Measurements from ENCODE around the gene AKIRIN2.
A peak's percentile ranks its signal among the peaks of the same experiment; 100 is the strongest.

Gene AKIRIN2

GRCh38 chr6:87701676-87702588, at the start of gene AKIRIN2:
Gene AKIRIN2, minus strand, starts transcription at chr6:87702233. Its CDS starts 549 bp downstream, at chr6:87701684.
- DNase-seq = peak; percentile 45

GRCh38 chr6:87747646-87748045, 45.6 kb upstream of the AKIRIN2 start:
- DNase-seq = no peak

- no peak for DNase-seq
Observed at GRCh38 chr6:87745966-87746721, 44.1 kb upstream of the AKIRIN2 start.

GRCh38 chr6:87743454-87743853, 41.4 kb upstream of the AKIRIN2 start:
- no peak for DNase-seq

- DNase-seq = no peak
Observed at GRCh38 chr6:87742106-87742505, 40.1 kb upstream of the AKIRIN2 start.

- DNase-seq = no peak
Observed at GRCh38 chr6:87741001-87741650, 39.1 kb upstream of the AKIRIN2 start.

GRCh38 chr6:87738744-87739143, 36.7 kb upstream of the AKIRIN2 start:
- DNase-seq = no peak

- DNase-seq = no peak
Observed at GRCh38 chr6:87738000-87738399, 36.0 kb upstream of the AKIRIN2 start.

GRCh38 chr6:87736809-87737540, 34.9 kb upstream of the AKIRIN2 start:
- DNase-seq = no peak

- peak; percentile 47 for DNase-seq
Observed at GRCh38 chr6:87731818-87732661, 30.0 kb upstream of the AKIRIN2 start.

GRCh38 chr6:87731080-87731479, 29.0 kb upstream of the AKIRIN2 start:
- DNase-seq = no peak

GRCh38 chr6:87729965-87730719, 28.1 kb upstream of the AKIRIN2 start:
- no peak for DNase-seq

- DNase-seq = no peak
Observed at GRCh38 chr6:87728706-87729105, 26.7 kb upstream of the AKIRIN2 start.

GRCh38 chr6:87724983-87725811, 23.2 kb upstream of the AKIRIN2 start:
- no peak for DNase-seq

GRCh38 chr6:87723170-87724078, 21.4 kb upstream of the AKIRIN2 start:
- DNase-seq = no peak

GRCh38 chr6:87722540-87723169, 20.6 kb upstream of the AKIRIN2 start:
- no peak for DNase-seq

- DNase-seq = no peak
Observed at GRCh38 chr6:87721311-87721710, 19.3 kb upstream of the AKIRIN2 start.

GRCh38 chr6:87718662-87719433, 16.8 kb upstream of the AKIRIN2 start:
- no peak for DNase-seq
